GM18861 (cell line): ENCODE measurements around the gene MRPL34.
A peak's percentile ranks its signal among the peaks of the same experiment; 100 is the strongest.

ENCODE experiments used
- ATAC-seq: cut with Tn5 transposase; IDR thresholded peaks from one replicate; pipeline ENCODE4 v1.9.1; 2021; ENCODE audit not compliant: unreplicated experiment

The MRPL34 gene

DNA sequence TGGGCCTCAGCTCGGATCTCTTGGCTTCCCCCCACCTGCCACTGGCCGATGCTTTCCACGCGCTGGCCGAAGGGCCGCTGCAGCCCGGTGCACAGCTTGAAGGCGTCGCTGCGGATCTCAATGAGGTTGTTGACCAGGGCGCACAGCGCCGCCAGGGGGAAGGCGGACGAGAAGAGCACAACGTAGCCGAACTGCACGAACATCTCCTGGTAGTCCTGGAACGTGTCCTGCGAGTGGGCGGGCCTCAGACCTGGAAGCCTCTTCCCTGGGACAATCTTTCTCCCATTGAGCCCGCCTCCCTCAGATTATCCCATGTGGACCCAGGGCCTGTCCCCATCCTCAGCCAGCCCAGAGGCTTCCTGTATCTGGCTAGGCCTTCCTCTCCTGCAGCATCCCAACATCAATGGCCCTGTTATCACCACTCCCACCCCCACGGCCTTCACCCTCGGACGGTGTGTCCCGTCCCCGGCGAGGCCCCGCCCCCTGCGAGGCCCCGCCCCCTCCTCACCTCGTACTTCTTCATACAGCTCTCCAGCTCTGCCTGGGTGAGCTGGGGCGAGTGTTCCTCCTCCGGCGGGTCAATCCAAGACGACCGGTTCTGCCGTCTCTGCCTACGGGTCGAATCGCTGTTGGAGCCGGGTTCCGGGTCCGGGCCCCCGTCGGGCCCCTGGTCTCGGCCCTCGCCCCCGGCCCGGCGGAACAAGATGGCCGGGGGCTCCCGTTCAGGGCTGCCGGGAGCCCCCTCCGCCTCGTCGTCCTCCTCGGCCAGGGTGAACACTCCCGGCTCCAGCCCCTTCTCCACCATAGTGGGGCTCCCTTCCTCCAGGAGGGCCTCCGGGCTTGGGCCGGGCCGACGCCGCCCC, 22.2 kb downstream of the MRPL34 start:
- no peak for ATAC-seq

DNA sequence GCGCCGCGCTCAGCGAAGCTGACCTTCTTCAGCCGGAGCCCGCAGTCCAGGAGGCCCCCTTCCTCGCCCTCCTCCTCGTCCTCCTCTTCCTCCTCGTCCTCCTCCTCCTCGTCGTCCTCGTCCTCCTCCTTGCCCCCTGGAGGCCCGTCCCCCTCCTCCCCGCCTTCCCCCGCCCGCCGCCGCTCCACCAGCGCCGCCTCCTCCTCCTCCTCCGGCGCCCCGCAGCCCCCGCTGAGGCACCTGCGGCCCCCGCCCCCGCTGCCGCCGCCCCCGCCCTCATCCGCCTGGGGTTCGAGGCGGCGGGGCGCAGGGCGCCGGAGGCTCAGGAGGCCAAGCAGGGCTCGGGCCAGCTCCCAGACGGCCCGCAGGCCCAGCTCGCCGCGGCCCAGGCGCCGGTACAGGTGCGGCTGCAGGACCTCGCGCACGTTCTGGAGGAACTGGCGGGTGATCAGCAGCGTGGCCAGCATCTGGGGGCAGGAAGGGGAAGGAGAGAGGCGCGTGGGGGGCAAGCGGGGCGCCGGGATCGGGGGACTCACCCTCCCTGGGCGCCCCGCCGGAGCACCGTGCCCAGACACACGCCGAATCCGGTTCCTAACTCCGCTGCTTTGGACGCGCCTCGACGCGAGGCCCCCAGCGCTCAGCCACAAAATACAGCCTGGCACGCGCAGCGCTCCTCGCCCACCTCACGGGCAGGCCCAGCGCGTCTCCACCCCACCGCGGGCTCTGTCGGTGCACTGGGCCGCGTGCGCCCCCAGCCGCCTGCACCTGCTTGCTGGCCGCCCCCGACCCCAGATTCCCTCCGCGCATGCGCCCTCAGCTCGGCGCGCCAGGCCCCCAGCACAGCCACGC, 23.1 kb downstream of the MRPL34 start:
- no peak for ATAC-seq

DNA sequence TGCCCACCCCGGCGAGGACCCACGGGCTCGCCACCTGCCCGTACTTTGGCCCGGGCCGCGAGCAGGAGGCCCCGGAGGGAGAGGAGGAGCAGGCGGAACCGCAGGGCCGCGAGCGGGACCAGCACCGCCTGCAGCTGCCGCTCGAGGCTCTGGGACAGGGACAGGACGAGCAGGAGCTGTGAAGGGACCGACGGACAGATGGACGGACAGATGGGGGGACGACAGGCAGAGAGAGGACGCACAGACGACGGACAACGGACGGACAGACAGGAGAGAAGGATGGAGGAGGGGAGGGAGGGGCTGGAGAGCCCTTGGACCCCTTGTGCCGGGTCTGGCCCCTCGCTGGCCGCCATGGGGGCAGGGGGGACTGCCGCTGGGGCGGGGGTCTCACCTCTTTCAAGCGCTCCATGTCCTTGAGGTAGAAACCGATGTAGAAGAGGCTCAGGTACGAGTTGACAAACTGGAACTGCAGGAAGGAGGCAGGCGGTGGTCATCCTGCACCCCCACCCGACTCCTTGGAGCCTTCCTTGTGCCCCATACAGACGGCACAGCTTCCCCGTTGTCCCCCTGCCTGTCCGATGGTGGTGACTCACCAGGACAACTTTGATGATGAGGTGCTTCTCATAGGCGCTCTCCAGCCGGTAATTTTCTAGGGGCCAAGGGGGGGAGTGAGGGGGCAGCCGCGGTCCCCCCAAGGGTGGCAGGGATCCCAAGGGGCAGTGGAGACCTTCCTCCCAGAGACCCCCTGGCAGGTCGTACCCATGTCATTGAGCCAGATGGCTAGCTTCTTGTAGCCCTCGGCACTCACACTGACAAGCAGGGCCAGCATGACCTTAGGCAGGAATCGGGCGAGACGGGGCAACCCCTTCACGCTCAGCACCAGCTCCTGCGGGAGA, 23.9 kb downstream of the MRPL34 start:
- no peak for ATAC-seq

DNA sequence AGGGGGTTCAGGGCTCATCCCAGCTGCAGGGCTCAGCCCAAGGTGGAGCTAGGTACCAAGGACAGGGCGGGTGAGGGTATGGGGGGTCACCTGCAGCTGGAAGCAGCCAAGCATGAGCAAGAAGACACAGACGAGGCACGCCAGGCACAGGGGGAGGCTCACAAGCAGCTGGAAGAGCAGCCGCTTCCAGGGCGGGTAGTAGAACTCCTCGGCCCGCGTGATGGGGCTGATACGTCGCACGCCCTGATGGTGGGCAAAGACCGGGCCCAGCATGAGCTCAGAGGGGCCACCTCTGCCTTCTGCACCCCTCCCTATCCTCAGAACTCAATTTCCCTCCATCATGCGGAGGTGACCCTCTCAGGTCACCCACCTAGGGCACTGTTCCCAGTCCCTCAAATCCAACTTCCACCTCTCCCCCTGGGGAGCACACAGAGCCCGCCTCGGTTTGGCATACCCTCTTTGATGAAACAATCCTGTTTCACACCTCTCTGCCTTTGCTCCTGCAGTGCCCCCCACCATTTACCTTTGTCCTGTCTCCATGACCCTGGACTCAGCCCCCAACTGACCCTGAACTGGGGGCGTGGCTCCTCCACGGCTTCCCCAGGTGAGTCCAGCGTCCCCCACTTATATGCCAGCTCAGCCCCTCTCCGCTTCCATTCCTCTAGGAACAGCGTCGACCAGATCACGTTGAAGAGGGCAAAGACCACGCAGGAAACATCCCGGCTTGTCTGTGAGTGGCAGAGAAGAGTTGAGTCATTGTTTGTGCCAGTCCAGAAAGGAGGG, 24.8 kb downstream of the MRPL34 start:
- no peak for ATAC-seq

DNA sequence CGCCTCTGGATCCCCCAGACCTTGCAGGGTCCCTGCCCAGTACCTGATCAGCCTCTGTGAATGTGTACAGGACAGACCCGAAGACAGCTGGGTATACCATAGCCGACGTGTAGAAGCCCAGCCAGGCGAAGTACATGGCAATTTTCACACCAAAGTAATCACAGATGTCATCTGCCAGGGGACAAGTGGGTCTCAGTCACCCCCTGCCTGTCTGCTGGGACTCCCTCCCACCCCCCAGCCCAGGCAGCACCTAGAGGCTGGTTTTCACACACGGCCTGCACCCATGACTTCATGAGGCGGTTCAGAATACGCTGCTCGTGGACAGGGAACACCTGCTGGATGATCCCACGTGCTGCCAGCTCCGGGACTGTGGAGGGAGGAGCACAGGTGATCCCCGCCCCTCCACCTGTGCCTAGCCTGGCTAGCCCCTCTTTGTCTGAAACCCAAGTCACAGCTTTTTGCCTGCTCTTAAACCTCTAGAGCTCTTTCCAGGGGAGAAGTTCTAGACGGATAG, 25.4 kb downstream of the MRPL34 start:
- no peak for ATAC-seq

DNA sequence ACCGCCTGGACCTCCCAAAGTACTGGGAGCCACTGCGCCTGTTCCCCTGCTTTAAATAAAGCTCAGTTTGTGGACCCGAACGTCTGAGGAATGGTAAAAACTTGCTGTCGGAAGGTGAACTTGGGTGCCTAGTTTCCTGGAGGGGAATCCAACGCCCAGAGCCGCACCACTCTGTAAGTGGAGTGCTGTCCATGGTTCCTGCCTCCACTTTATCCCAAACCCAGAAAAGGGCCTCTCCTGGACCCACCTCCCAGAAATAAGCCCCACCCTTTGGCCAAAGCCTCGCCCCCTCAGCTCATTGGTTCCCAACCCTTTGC, 26.6 kb downstream of the MRPL34 start:
- no peak for ATAC-seq

DNA sequence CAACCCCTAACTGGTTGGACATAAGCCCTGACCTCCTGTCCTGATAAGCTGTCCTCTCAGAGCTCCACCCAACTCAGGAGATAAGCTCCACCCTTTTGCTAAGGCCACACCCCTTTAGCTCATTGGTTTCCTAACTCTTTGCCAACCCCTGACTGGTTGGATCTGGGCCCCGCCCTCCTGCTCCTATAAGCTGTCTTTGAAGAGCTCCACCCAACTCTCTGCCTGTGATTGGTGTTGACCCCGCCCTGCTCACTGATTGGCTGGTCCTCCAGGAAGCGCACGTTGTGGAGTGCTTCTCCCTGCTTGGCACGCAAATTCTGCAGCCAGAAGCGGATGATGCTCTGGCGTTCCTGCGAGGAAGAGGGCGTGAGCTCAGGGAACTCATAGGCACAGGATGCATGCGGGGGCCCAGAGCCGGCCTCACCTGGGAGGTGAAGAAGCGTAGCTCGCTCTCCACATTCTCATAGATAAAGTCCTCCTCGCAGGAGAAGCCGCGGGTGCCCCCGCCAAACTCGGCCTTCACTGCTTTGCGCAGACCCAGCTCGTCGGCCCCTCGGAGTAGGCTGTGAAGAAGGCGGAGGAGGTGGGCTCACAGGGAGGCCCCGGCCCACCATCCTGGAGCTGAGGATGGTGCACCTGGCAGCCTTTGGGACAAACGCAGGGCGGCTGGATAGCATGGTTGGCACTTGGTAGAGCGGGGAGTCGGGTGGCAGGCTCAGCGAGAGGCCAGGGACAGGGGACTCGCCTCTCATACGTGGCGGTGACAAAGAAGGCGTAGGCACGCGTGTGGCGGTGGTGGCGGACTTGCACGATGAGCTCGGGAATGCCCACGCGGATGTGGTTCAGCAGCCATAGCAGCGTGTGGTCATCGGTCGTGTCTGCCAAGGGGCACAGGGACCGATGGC, 27.3 kb downstream of the MRPL34 start:
- no peak for ATAC-seq

DNA sequence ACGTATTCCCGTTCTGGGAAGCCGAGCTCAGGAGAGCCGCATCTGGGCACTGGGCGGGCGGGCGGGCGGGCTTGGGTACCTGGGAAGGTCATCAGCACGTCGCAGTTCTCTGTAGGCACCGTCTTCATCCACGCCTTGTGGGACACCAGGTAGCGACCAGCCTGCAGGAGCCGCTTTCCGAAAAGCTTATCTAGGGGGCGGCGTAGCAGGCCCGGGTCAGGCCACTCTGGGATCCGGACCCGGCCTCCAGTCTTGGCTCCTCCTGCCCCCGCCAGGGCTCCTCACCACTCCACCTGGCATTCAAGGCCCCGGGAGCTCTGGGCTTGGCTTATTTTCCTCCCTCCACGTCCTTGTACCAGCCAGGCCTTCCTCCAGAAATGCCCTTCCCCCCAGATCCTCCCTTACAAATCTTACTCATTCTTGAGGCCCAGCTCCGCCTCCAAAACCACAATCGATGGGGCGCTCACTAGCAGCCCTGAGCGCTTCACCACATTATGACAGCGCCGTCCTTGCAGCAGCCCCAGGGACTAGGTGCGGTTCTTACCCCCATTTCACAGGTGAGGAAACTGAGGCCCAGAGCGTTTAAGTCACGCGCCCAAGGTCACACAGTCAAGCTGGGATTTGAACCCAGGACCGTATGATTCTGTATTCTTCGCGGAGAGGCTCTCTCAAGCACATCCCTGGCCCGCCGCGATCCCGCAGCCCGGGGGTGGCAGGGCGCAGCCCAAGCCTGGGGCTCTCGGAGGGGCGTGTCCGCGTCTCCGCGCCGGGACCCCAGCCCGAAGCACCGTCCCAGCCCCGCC, 28.1 kb downstream of the MRPL34 start:
- no peak for ATAC-seq

DNA sequence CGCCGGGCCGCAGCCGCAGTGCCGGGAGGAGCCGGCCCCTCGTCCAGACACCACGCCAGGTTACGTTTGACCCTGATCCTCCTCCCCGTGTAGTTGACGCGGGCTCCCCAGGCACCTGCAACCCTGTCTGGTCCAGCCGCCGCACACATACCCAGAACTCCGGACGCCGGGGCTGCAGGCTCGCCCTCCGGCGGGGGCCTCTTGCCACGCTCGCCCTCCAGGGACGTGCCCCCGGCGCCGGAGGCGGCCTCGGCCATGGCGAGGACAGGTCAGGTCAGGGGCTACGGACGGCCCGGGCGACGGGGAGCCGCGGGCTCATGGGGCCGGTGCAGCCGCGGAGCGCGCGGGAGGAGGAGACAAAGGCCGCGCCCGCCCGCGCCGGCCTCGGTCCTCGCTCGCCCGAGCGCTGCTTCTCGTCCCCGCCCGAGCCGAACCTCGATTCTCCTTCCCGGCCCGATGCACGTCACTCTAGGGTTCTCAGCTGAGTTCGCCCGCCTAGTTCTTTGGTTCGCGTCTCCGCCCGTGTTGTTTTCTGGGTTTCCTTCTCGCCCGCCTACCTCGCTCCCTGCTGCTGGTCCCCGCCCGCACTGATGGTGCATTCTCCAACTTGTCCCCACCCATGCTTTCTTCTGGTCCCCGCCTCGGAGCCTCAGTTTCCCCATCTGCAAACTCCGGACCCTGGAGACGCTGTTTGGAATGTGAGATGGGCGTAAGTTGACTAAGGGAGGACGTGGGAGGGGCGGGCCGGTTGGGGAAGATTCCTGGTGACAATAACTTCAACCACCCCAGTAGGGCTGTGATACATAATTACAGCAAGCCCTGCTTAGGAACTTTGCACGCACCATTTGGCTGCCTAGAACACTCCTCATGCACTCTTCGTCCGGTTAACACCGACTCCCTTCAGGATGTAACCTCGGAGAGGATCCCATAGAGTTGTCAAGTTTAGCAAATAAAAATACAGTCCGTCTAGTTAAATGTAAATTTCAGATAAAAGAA, 29.0 kb downstream of the MRPL34 start, which contains the start of gene ANO8:
TSS of gene ANO8 (minus strand) at position 442 of the 996 bp plus-strand sequence. CDS start at position 257, 185 bp downstream.
- peak; percentile 32 for ATAC-seq

DNA sequence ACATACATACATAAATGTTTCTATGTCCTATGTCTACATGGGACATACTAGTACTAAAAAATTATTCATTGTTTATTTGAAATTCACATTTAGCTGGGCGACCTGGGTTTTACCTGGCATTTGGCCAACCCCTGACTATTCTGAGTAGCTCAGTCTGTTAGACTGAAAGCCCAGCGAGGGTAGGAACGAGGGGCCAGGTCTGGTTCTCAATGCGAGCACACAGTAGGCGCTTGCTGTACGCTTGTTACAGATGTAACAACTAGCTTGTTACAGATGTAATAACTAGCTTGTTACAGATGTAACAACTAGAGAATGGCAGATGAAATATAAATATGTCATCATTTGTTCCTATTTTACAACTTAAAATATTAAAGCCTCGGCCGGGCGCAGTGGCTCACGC, 29.9 kb downstream of the MRPL34 start:
- no peak for ATAC-seq

DNA sequence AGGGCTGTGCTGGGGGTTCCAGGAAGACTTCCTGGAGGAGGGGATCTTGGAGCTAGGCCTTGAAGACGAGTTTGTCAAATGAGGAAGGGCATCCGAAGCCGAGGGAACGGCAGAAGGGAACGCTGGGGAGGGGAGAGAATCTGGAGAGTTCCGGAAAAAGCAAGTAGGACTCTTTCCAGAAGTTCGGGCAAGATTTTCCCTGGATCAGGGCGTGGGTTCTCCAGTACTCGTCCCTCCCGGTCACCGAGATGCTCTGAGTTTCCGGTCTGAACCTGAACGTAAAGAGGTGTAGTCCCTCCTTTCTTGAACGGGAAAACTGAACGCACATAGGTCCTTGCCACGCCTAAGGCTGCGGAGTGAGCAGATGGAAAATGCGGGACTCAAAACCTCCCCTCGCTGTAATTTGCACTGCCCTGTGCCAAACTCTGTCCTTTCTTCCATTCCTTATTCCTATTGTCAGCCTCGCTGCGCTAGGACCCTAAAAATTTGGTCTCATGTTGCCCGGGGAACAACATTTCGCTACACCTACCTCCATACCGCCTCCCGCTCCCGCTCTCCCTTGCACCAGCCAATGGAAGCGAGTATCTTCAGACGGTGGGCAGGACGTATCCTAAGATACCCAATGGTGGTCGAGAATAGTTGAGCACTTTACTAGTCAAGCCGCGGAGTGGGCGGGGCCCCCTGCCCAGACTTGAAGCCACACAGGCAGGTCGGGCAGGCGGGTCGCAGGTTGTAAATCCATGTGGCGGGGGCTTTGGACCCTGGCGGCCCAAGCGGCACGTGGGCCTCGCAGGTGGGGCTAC, 31.4 kb downstream of the MRPL34 start, which contains the start of gene GTPBP3:
TSS of gene GTPBP3 (plus strand) at position 682 of the 803 bp plus-strand sequence. CDS start at position 741, 59 bp downstream.
- ATAC-seq = peak; percentile 81

DNA sequence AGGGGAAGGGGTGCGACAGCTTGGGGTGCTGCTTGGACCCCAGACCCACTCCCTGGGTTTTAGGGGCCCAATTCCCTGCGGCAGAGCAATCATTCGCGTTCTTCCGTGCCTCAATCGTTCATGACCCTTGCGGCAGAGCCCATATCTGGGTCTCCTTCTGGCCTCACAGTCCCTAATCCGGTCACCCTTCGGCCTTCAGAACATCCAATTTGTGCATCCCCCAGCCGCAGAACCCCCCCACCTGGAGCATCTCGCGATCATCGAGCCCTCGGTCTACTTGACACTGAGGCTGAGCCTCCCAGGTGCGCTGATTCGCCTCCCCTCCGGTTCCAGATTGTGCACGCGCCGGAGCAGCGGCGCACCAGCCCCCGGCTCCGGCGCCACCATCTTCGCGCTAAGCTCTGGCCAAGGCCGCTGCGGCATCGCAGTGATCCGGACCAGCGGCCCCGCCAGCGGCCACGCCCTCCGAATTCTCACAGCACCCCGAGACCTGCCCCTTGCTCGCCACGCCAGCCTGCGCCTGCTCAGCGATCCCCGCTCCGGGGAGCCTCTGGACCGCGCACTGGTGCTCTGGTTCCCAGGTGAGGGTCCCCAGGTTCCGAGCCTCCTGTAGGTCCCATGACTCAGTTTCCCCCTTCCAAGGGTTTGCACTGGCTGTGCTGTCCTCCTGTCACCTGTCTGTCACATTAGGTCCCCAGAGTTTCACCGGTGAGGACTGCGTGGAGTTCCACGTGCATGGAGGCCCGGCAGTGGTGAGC, 32.2 kb downstream of the MRPL34 start:
- ATAC-seq = no peak

DNA sequence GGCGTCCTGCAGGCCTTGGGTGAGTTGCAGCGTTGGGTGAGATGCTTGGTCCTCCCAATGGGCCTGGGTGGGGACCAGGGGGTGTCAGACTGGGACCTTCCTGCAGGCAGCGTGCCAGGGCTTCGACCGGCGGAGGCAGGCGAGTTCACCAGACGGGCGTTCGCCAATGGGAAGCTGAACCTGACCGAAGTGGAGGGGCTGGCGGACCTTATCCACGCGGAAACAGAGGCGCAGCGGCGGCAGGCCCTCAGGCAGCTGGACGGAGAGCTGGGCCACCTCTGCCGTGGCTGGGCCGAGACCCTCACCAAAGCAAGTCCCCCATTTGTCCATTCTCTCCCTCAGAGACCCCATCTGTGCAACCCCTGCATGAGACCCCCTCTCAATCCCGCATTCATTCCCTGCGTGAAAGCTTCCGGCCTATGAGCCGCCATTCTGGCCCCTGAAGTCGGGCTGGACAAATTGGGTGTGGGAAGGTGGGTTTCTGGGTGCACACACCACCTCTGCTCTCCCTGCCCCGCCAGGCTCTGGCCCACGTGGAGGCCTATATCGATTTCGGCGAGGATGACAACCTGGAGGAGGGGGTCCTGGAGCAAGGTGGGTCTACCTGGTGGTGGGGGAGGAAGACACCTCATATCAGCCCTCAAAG, 32.9 kb downstream of the MRPL34 start:
- ATAC-seq = no peak

DNA sequence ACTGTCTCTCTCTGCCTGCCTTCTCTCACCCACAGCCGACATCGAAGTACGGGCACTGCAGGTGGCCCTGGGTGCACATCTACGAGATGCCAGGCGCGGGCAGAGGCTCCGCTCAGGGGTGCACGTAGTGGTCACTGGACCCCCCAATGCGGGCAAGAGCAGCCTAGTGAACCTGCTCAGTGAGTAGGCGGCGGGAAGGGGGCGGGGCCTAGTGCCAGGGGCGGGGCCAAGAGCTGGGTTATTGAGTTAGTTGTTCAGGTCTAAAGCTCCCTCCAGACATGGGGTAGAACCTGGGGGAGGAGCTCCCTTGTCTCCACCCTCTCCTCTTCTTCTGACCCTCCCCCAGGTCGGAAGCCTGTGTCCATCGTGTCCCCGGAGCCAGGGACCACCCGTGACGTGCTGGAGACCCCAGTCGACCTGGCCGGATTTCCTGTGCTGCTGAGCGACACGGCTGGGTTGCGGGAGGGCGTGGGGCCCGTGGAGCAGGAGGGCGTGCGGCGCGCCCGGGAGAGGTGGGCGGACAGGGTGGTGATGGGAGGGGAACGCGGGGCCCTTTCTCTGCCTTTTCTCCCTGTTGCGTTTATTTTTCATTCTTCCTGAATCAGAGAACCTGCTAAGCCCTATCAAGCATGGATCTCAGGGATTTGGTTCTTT, 33.5 kb downstream of the MRPL34 start:
- ATAC-seq = no peak
